RWPE2 (cell line): Measurements from ENCODE around the gene ERP44.

Source experiments
- ATAC-seq: fragments of 200-7000 bp; cut with Tn5 transposase; 3 replicates; pipeline ENCODE4 v1.9.1; 2021; ENCODE audit warnings: low read depth
- DNase-seq: peaks from one replicate; pipeline ENCODE4 v3.0.0-alpha.2; 2020; ENCODE audit warnings: low spot score
- H3K27ac ChIP-seq: fragments of 450-650 bp; 2 replicates; pipeline ENCODE4 v1.5.1; 2017; ENCODE audit warnings: mild to moderate bottlenecking; ENCODE audit not compliant: poor library complexity, severe bottlenecking
- H3K27me3 ChIP-seq: fragments of 250-450 bp; sonication (Bioruptor Pico); 2 replicates; pipeline ENCODE4 v1.5.1; 2021; ENCODE audit warnings: mild to moderate bottlenecking, moderate library complexity; ENCODE audit not compliant: insufficient read depth, poor library complexity, severe bottlenecking
- H3K36me3 ChIP-seq: fragments of 250-450 bp; sonication (Bioruptor Pico); 2 replicates; pipeline ENCODE4 v1.5.1; 2020; ENCODE audit warnings: low read depth, mild to moderate bottlenecking, moderate library complexity
- H3K4me1 ChIP-seq: fragments of 250-450 bp; sonication (Bioruptor Pico); 2 replicates; pipeline ENCODE4 v1.5.1; 2021; ENCODE audit warnings: mild to moderate bottlenecking, moderate library complexity; ENCODE audit not compliant: insufficient read depth, poor library complexity, severe bottlenecking
- H3K4me3 ChIP-seq: fragments of 250-450 bp; sonication (Bioruptor Pico); 2 replicates; pipeline ENCODE4 v1.5.1; 2021; ENCODE audit warnings: mild to moderate bottlenecking, moderate library complexity; ENCODE audit not compliant: severe bottlenecking
- H3K9me3 ChIP-seq: fragments of 250-450 bp; sonication (Bioruptor Pico); 2 replicates; pipeline ENCODE4 v1.5.1; 2021; ENCODE audit warnings: mild to moderate bottlenecking, moderate library complexity; ENCODE audit not compliant: severe bottlenecking
- CTCF ChIP-seq: fragments of 450-650 bp; IDR thresholded peaks from one replicate; pipeline ENCODE4 v1.5.1; 2017; ENCODE audit warnings: mild to moderate bottlenecking, moderate library complexity; ENCODE audit not compliant: poor library complexity, severe bottlenecking

Gene ERP44

GRCh38 chr9:100020121-100020795 is 78.5 kb downstream of the ERP44 start:
- Histone ChIP-seq H3K27ac (no peak overlapping the region), H3K4me3 (no peak overlapping the region), H3K27me3 (no peaks in the 10 kb centered on the region), H3K36me3 (peaks cover 45% of the 10 kb centered on the region; the same call in 1 of the 2 replicates), H3K4me1 (no peaks in the 10 kb centered on the region), H3K9me3 (no peaks in the 10 kb centered on the region)
- TF ChIP-seq CTCF: no peak
- DNase-seq (no peak), ATAC-seq (no peak)

- TF ChIP-seq CTCF: no peak
- no peak overlapping the region for H3K27ac ChIP-seq
- peaks cover 47% of the 10 kb centered on the region; the same call in 1 of the 2 replicates for H3K36me3 ChIP-seq
Observed at GRCh38 chr9:100019541-100019940, 79.3 kb downstream of the ERP44 start.

GRCh38 chr9:100014846-100015245 is 84.0 kb downstream of the ERP44 start:
- no peak overlapping the region for H3K27ac ChIP-seq
- no peak for ATAC-seq
- H3K36me3 ChIP-seq: peaks cover 51% of the 10 kb centered on the region
- no peaks in the 10 kb centered on the region for H3K27me3 ChIP-seq
- no peak for DNase-seq
- no peak for TF ChIP-seq CTCF
- H3K4me1 ChIP-seq: no peaks in the 10 kb centered on the region
- H3K9me3 ChIP-seq: peaks cover 4% of the 10 kb centered on the region
- H3K4me3 ChIP-seq: no peak overlapping the region

More at GRCh38 chr9:100019541-100019940, 79.3 kb downstream of the ERP44 start:
- Histone ChIP-seq H3K4me3 (no peak overlapping the region), H3K27me3 (no peaks in the 10 kb centered on the region), H3K4me1 (no peaks in the 10 kb centered on the region), H3K9me3 (no peaks in the 10 kb centered on the region)
- no peak for DNase-seq
- ATAC-seq: no peak

- H3K4me1 ChIP-seq: no peaks in the 10 kb centered on the region
- H3K27ac ChIP-seq: no peak overlapping the region
- DNase-seq (no peak), ATAC-seq (no peak)
- H3K9me3 ChIP-seq: peaks cover 4% of the 10 kb centered on the region
- peaks cover 46% of the 10 kb centered on the region for H3K36me3 ChIP-seq
- no peak for TF ChIP-seq CTCF
- no peaks in the 10 kb centered on the region for H3K27me3 ChIP-seq
- no peak overlapping the region for H3K4me3 ChIP-seq
Observed at GRCh38 chr9:100013573-100013972, 85.2 kb downstream of the ERP44 start.

- Histone ChIP-seq H3K4me3 (no peak overlapping the region), H3K27me3 (no peaks in the 10 kb centered on the region), H3K4me1 (no peaks in the 10 kb centered on the region), H3K27ac (no peak overlapping the region), H3K9me3 (peaks cover 4% of the 10 kb centered on the region), H3K36me3 (peaks cover 43% of the 10 kb centered on the region)
- no peak for ATAC-seq
- TF ChIP-seq CTCF: no peak
- no peak for DNase-seq
Observed at GRCh38 chr9:100012279-100012678, 86.5 kb downstream of the ERP44 start.
